ENCODE data around the gene TMPRSS3.

The TMPRSS3 gene

GRCh38 chr21:42406866-42407265, 11.0 kb upstream of the TMPRSS3 start:
- DNase-seq, result no peak

- peak; percentile 65 for DNase-seq
Measured at GRCh38 chr21:42406201-42406621, 10.4 kb upstream of the TMPRSS3 start.

- DNase-seq, result peak; percentile 45
Measured at GRCh38 chr21:42405064-42406013, 9.5 kb upstream of the TMPRSS3 start.

- peak; percentile 50 for DNase-seq
Measured at GRCh38 chr21:42404539-42404938, 8.7 kb upstream of the TMPRSS3 start.

- DNase-seq, result peak; percentile 75
Measured at GRCh38 chr21:42403611-42404231, 7.9 kb upstream of the TMPRSS3 start, which contains the start of gene UBASH3A. UBASH3A (plus strand) TSS chr21:42403902; CDS start chr21:42403946, 44 bp downstream.

- DNase-seq, result peak; percentile 1
Measured at GRCh38 chr21:42401820-42402251, 6.0 kb upstream of the TMPRSS3 start.

- no peak for DNase-seq
Measured at GRCh38 chr21:42401154-42401553, 5.3 kb upstream of the TMPRSS3 start.

GRCh38 chr21:42400525-42400924, 4.7 kb upstream of the TMPRSS3 start:
- DNase-seq, result no peak

- DNase-seq, result no peak
Measured at GRCh38 chr21:42398436-42399028, 2.7 kb upstream of the TMPRSS3 start.

GRCh38 chr21:42397746-42398394, 2.0 kb upstream of the TMPRSS3 start:
- peak; percentile 41 for DNase-seq

GRCh38 chr21:42396799-42397745, 1.2 kb upstream of the TMPRSS3 start:
- no peak for DNase-seq

GRCh38 chr21:42395302-42395701, 550 bp downstream of the TMPRSS3 start:
- no peak for DNase-seq

- DNase-seq, result no peak
Measured at GRCh38 chr21:42393443-42393950, 2.4 kb downstream of the TMPRSS3 start.

GRCh38 chr21:42392731-42393442, 3.0 kb downstream of the TMPRSS3 start:
- peak; percentile 51 for DNase-seq

- DNase-seq, result no peak
Measured at GRCh38 chr21:42391297-42391696, 4.6 kb downstream of the TMPRSS3 start.

GRCh38 chr21:42390696-42391095, 5.2 kb downstream of the TMPRSS3 start:
- no peak for DNase-seq

GRCh38 chr21:42390193-42390592, 5.7 kb downstream of the TMPRSS3 start:
- no peak for DNase-seq

GRCh38 chr21:42389449-42389835, 6.4 kb downstream of the TMPRSS3 start:
- no peak for DNase-seq

GRCh38 chr21:42388740-42389448, 7.0 kb downstream of the TMPRSS3 start:
- DNase-seq, result peak; percentile 25

GRCh38 chr21:42387843-42388340, 8.0 kb downstream of the TMPRSS3 start:
- peak; percentile 30 for DNase-seq

All from CD4-positive, alpha-beta T cell treated with Interleukin-17A for 4 hours (primary cell).